ENCODE data around the gene PRR19.

The PRR19 gene

GRCh38 chr19:42254089-42254849 is 47.7 kb upstream of the PRR19 start:
- Histone ChIP-seq H4K91ac (ENCODE audit: low read depth, low read length) (peak overlapping the region; percentile 98), H3K27me3 (ENCODE audit: insufficient read depth, low read length) (no peaks in the 10 kb centered on the region)
- DNase-seq: peak; percentile 41 to 72

GRCh38 chr19:42254850-42255765 is 46.8 kb upstream of the PRR19 start, which contains the start of gene ERF:
TSS of gene ERF (minus strand) at chr19:42255128. CDS start at chr19:42254999, 129 bp downstream.
- Histone ChIP-seq H4K91ac (ENCODE audit: low read depth, low read length) (peak within 1 kb of the TSS; percentile 98), H2BK120ac (ENCODE audit: insufficient read depth, low read length, poor library complexity) (peak within 1 kb of the TSS; percentile 97), H3K14ac (ENCODE audit: low read length) (peak within 1 kb of the TSS; percentile 99), H2BK12ac (ENCODE audit: low read length) (peak within 1 kb of the TSS; percentile 84), H2AK5ac (ENCODE audit: low read length) (peak within 1 kb of the TSS; percentile 100), H3K27me3 (ENCODE audit: insufficient read depth, low read length) (no peaks in the 10 kb centered on the region), H3K9me3 (ENCODE audit: insufficient read depth, low read depth, low read length) (no peaks in the 10 kb centered on the region), H2BK5ac (ENCODE audit: low read depth, low read length, poor library complexity) (peak within 1 kb of the TSS; percentile 99), H3K4ac (ENCODE audit: low read depth, low read length) (peak within 1 kb of the TSS; percentile 100), H4K8ac (ENCODE audit: low read depth, low read length) (peak within 1 kb of the TSS; percentile 87), H3K23ac (ENCODE audit: low read length) (no peak within 1 kb of the TSS), H3K79me1 (ENCODE audit: low read length) (peaks cover 31% of the 10 kb centered on the region), H3K18ac (ENCODE audit: low read length) (peak within 1 kb of the TSS; percentile 100), H3K4me1 (ENCODE audit: control insufficient read depth in 1 of 2, insufficient read depth in 2 of 2, low read length in 2 of 2) (peaks cover 18 to 23% of the 10 kb centered on the region in 2 experiments), H3K79me2 (ENCODE audit: control insufficient read depth, insufficient read depth, low read length, poor library complexity) (peaks cover 32% of the 10 kb centered on the region), H3K9ac (ENCODE audit: low read length) (peak within 1 kb of the TSS; percentile 95), H3K4me3 (ENCODE audit: low read depth, low read length) (peak within 1 kb of the TSS; percentile 99), H3K36me3 (ENCODE audit: control insufficient read depth in 1 of 2, insufficient read depth in 2 of 2, low read length in 2 of 2) (peaks cover 7 to 18% of the 10 kb centered on the region in 2 experiments), H3K4me2 (ENCODE audit: low read length) (peak within 1 kb of the TSS; percentile 95), H4K12ac (ENCODE audit: low read depth, low read length) (peak within 1 kb of the TSS; percentile 97), H2AFZ (ENCODE audit: insufficient read depth, low read length, poor library complexity) (peak within 1 kb of the TSS; percentile 53), H3K27ac (ENCODE audit: low read depth, low read length) (peak within 1 kb of the TSS; percentile 96)
- WGBS (ENCODE audit: extremely low coverage, insufficient coverage, insufficient read length): no CpG with 5 or more reads among the region's 75 CpGs
- DNase-seq: peak; percentile 91 to 97

More at GRCh38 chr19:42254089-42254849, 47.7 kb upstream of the PRR19 start:
- Histone ChIP-seq H2BK120ac (ENCODE audit: insufficient read depth, low read length, poor library complexity) (peak overlapping the region; percentile 97), H2AFZ (ENCODE audit: insufficient read depth, low read length, poor library complexity) (peak overlapping the region; percentile 45), H3K4me2 (ENCODE audit: low read length) (peak overlapping the region; percentile 63), H3K79me2 (ENCODE audit: control insufficient read depth, insufficient read depth, low read length, poor library complexity) (peaks cover 32% of the 10 kb centered on the region), H3K4me3 (ENCODE audit: low read depth, low read length) (peak overlapping the region; percentile 99), H3K23ac (ENCODE audit: low read length) (no peak overlapping the region), H3K9ac (ENCODE audit: low read length) (peak overlapping the region; percentile 95), H4K8ac (ENCODE audit: low read depth, low read length) (peak overlapping the region; percentile 76), H3K4me1 (ENCODE audit: control insufficient read depth in 1 of 2, insufficient read depth in 2 of 2, low read length in 2 of 2) (peaks cover 18 to 23% of the 10 kb centered on the region in 2 experiments), H3K36me3 (ENCODE audit: control insufficient read depth in 1 of 2, insufficient read depth in 2 of 2, low read length in 2 of 2) (peaks cover 16 to 26% of the 10 kb centered on the region in 2 experiments), H2BK5ac (ENCODE audit: low read depth, low read length, poor library complexity) (peak overlapping the region; percentile 99), H3K9me3 (ENCODE audit: insufficient read depth, low read depth, low read length) (no peaks in the 10 kb centered on the region), H3K79me1 (ENCODE audit: low read length) (peaks cover 31% of the 10 kb centered on the region), H3K4ac (ENCODE audit: low read depth, low read length) (peak overlapping the region; percentile 100), H2BK12ac (ENCODE audit: low read length) (peak overlapping the region; percentile 76), H3K27ac (ENCODE audit: low read depth, low read length) (peak overlapping the region; percentile 96), H3K14ac (ENCODE audit: low read length) (peak overlapping the region; percentile 99), H3K18ac (ENCODE audit: low read length) (peak overlapping the region; percentile 100), H4K12ac (ENCODE audit: low read depth, low read length) (peak overlapping the region; percentile 97), H2AK5ac (ENCODE audit: low read length) (peak overlapping the region; percentile 100)
- WGBS (ENCODE audit: extremely low coverage, insufficient coverage, insufficient read length): no CpG with 5 or more reads among the region's 70 CpGs

- Histone ChIP-seq H3K79me1 (ENCODE audit: low read length) (peaks cover 31% of the 10 kb centered on the region), H3K27me3 (ENCODE audit: insufficient read depth, low read length) (no peaks in the 10 kb centered on the region), H2BK5ac (ENCODE audit: low read depth, low read length, poor library complexity) (peak overlapping the region; percentile 78), H3K14ac (ENCODE audit: low read length) (peak overlapping the region; percentile 55), H3K4me3 (ENCODE audit: low read depth, low read length) (peak overlapping the region; percentile 65), H3K18ac (ENCODE audit: low read length) (peak overlapping the region; percentile 25), H3K4me2 (ENCODE audit: low read length) (peak overlapping the region; percentile 95), H3K79me2 (ENCODE audit: control insufficient read depth, insufficient read depth, low read length, poor library complexity) (peaks cover 32% of the 10 kb centered on the region), H3K4ac (ENCODE audit: low read depth, low read length) (peak overlapping the region; percentile 72), H3K27ac (ENCODE audit: low read depth, low read length) (peak overlapping the region; percentile 95), H4K8ac (ENCODE audit: low read depth, low read length) (peak overlapping the region; percentile 87), H4K12ac (ENCODE audit: low read depth, low read length) (peak overlapping the region; percentile 79), H3K36me3 (ENCODE audit: control insufficient read depth in 1 of 2, insufficient read depth in 2 of 2, low read length in 2 of 2) (peaks cover 0 to 9% of the 10 kb centered on the region in 2 experiments), H2AK5ac (ENCODE audit: low read length) (peak overlapping the region; percentile 4), H2BK12ac (ENCODE audit: low read length) (peak overlapping the region; percentile 84), H3K9ac (ENCODE audit: low read length) (peak overlapping the region; percentile 45), H2BK120ac (ENCODE audit: insufficient read depth, low read length, poor library complexity) (peak overlapping the region; percentile 73), H3K23ac (ENCODE audit: low read length) (no peak overlapping the region), H3K9me3 (ENCODE audit: insufficient read depth, low read depth, low read length) (no peaks in the 10 kb centered on the region), H4K91ac (ENCODE audit: low read depth, low read length) (peak overlapping the region; percentile 63), H3K4me1 (ENCODE audit: control insufficient read depth in 1 of 2, insufficient read depth in 2 of 2, low read length in 2 of 2) (peaks cover 18 to 23% of the 10 kb centered on the region in 2 experiments), H2AFZ (ENCODE audit: insufficient read depth, low read length, poor library complexity) (peak overlapping the region; percentile 84)
- peak; percentile 36 to 62 for DNase-seq
- WGBS (ENCODE audit: extremely low coverage, insufficient coverage, insufficient read length): no CpG with 5 or more reads among the region's 38 CpGs
Observed at GRCh38 chr19:42255766-42256745, 45.9 kb upstream of the PRR19 start.
